H1 (cell line): Measurements from ENCODE around the gene SPOCD1. TPM values are rescaled to one million over a fixed set of nuclear protein-coding genes. Genes with fewer than 3 reads are reported as not detected.

Experiments used
- CBX5 ChIP-seq: fragments of 300-800, 300-1000 bp; sonication (generic); IDR thresholded peaks from 2 replicates; pipeline ENCODE4 v1.7.1; 2016; ENCODE audit warnings: antibody characterized with exemption, low read length, low read depth
- CHD2 ChIP-seq: IDR thresholded peaks from 2 replicates; pipeline ENCODE4 v1.6.1; 2012; ENCODE audit warnings: low read length, improper control_type of control experiment
- GTF2F1 ChIP-seq: IDR thresholded peaks from 2 replicates; pipeline ENCODE4 v1.6.1; 2012; ENCODE audit warnings: low read depth, low read length, improper control_type of control experiment, borderline replicate concordance
- RNF2 ChIP-seq: fragments of 200-900, 300-1000 bp; sonication (generic); IDR thresholded peaks from 2 replicates; pipeline ENCODE4 v1.7.1; 2016; ENCODE audit warnings: borderline replicate concordance, low read depth, mild to moderate bottlenecking, antibody characterized with exemption, low read length; ENCODE audit not compliant: poor library complexity, severe bottlenecking; ENCODE audit errors: missing control alignments
- SP2 ChIP-seq: IDR thresholded peaks from 2 replicates; pipeline ENCODE4 v1.6.1; 2012; ENCODE audit warnings: mild to moderate bottlenecking, low read length, inconsistent platforms
- polyA plus RNA-seq, 7 experiments: library from polyadenylated mRNA; depleted of rRNA in 3 of 7; stranded (reverse) in 5 of 7; unstranded in 2 of 7; fragments of >200 nt in 5 of 7; fragments of 200-250 nt in 2 of 7; gene quantifications; 1 replicate in 5 of 7; 2 replicates in 1 of 7; 4 replicates in 1 of 7; pipeline versions ENCODE4 v1.2.1 to v1.2.3, GENCODE V29; 2011 to 2013; ENCODE audit warnings: missing spikeins in 2 of 7, mixed read lengths in 2 of 7
- total RNA-seq: library from RNA; stranded (reverse); fragmentation: NEBNext Ultra II Directional; extraction: Animal tissue kit (Norgen Biotek cat#: 25700); gene quantifications from 2 replicates; pipeline ENCODE4 v1.2.1, GENCODE V29; 2021

The SPOCD1 gene
- total and polyA plus RNA-seq, 2 of the 8 experiments (the other 6 are each of a cell fraction or from before 2014, with no cell fraction given) = 1.8 to 2.9 TPM

- TF ChIP-seq SP2 (no peak), GTF2F1 (no peak), RNF2 (no peak), CHD2 (no peak), CBX5 (no peak)
Observed at GRCh38 chr1:31745946-31746670, 69.7 kb downstream of the SPOCD1 start (continued).
